Transverse colon (tissue), 4 donors: Measurements from ENCODE around the gene DCAF4L1. TPM values are rescaled to one million over a fixed set of nuclear protein-coding genes. Genes with fewer than 3 reads are reported as not detected.
A peak's percentile ranks its signal among the peaks of the same experiment; 100 is the strongest.

Source experiments
- DNase-seq: peaks from one replicate; pipeline ENCODE4 v3.0.0-alpha.2; 2019
- H3K27ac ChIP-seq, 4 donors: fragments of 200-600 bp; sonication (generic); 2 replicates each; pipeline ENCODE4 v1.5.1; 2016 to 2018; ENCODE audit warnings: inconsistent platforms in 4 of 4
- H3K27me3 ChIP-seq: fragments of 200-600 bp; sonication (generic); 2 replicates; pipeline ENCODE4 v1.5.1; 2017; ENCODE audit warnings: inconsistent platforms
- H3K36me3 ChIP-seq, 4 donors: fragments of 200-600 bp; sonication (generic); 2 replicates each; pipeline ENCODE4 v1.5.1; 2017 to 2019; ENCODE audit warnings: inconsistent platforms in 4 of 4
- H3K4me1 ChIP-seq, 4 donors: fragments of 200-600 bp; sonication (generic); 2 replicates each; pipeline ENCODE4 v1.5.1; 2017 to 2020; ENCODE audit warnings: inconsistent platforms in 4 of 4
- H3K4me3 ChIP-seq, 4 donors: fragments of 200-600 bp; sonication (generic); 1 replicate in 1 of 4; 2 replicates in 3 of 4; pipeline versions ENCODE4 v1.5.1 to v1.6.1; 2017 to 2019; ENCODE audit warnings: inconsistent platforms in 4 of 4
- H3K9me3 ChIP-seq, 2 donors: fragments of 200-600 bp; sonication (generic); 2 replicates each; pipeline ENCODE4 v1.5.1; 2017 to 2019; ENCODE audit warnings: inconsistent platforms in 2 of 2
- EP300 ChIP-seq: sonication (generic); formaldehyde crosslinking; IDR thresholded peaks from one replicate; pipeline ENCODE4 v1.6.1; 2017; ENCODE audit warnings: antibody characterized with exemption, low read depth
- POLR2A ChIP-seq: fragments of 450-650 bp; IDR thresholded peaks from one replicate; pipeline ENCODE4 v1.6.1; 2016; ENCODE audit warnings: antibody characterized with exemption, mild to moderate bottlenecking, moderate library complexity
- POLR2AphosphoS5 ChIP-seq, 3 donors: sonication (generic); formaldehyde crosslinking; IDR thresholded peaks; one replicate each; pipeline ENCODE4 v1.6.1; 2016; ENCODE audit warnings: antibody characterized with exemption in 3 of 3
- WGBS, 2 donors: methylation state at CpG; one replicate each; pipeline ENCODE4 v1.1.5; 2018; ENCODE audit warnings: low coverage in 1 of 2; 5-methylcytosine and 5-hydroxymethylcytosine counted together
- in situ Hi-C, 4 donors: fragments of 200-750 bp; cut with MboI; loops; one replicate each; pipeline versions ENCODE4 v1.15.0 to v1.15.1; 2017; ENCODE audit warnings: low sequenced_read_pairs in 3 of 4, low pct_ligation_motif_present in 1 of 4, low pct_unique_long_range_greater_than_20kb in 1 of 4
- intact Hi-C: fragments of 100-400 bp; cut with DNase I; formaldehyde crosslinking; loops from one replicate; pipeline ENCODE4 v1.15.1; 2023; ENCODE audit warnings: low total_unique reads
- total RNA-seq, 4 donors: library from RNA; depleted of rRNA; stranded (reverse); fragments of >200 nt; gene quantifications; one replicate each; pipeline ENCODE4 v1.1.0, GENCODE V29; 2016
- TF ChIP-seq, protein P1 (sequence below), 5 experiments: fragments of 200-600 bp in 3 of 5; fragments of 450-650 bp in 2 of 5; sonication (generic) in 3 of 5; IDR thresholded peaks; 1 replicate in 2 of 5; 2 replicates in 3 of 5; pipeline ENCODE4 v1.5.1; 2016 to 2017; ENCODE audit warnings: antibody characterized with exemption in 5 of 5, inconsistent platforms in 3 of 5, mild to moderate bottlenecking in 2 of 5, moderate library complexity in 1 of 5

The DCAF4L1 gene, protein sequence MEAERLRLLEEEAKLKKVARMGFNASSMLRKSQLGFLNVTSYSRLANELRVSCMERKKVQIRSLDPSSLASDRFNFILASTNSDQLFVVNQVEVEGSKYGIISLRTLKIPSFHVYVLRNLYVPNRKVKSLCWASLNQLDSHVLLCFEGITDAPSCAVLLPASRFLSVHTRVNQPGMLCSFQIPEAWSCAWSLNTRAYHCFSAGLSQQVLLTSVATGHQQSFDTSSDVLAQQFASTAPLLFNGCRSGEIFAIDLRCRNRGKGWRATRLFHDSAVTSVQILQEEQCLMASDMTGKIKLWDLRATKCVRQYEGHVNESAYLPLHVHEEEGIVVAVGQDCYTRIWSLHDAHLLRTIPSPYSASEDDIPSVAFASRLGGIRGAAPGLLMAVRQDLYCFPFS
- under 1 TPM in 2 of 4 donors, not detected in 2; 0.14 to 0.32 TPM for total RNA-seq

DNA sequence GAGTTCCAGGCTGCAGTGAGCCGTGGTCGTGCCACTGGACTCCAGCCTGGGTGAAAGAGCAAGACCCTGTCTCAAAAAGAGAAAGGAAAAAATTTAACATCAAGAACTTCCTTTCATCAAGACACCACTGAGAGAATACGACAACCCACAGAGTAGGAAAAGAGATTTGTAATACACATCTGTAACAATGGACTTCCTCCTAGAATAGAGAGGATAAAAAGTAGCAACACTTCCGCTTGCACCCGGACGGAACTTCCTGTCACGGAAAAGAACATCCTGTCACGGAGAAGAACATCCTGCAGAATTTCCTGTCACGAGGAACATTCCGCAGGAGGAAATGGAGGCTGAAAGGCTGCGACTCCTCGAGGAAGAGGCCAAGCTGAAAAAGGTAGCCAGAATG lies at the start of gene DCAF4L1:
DCAF4L1 (plus strand) TSS at position 301 of the 400 bp plus-strand sequence; CDS start at position 338, 37 bp downstream.
- no peaks in the 10 kb centered on the region for H3K36me3 ChIP-seq
- no peaks in the 10 kb centered on the region for H3K9me3 ChIP-seq
- no peak within 1 kb of the TSS for H3K4me3 ChIP-seq
- TF ChIP-seq, protein P1, sequence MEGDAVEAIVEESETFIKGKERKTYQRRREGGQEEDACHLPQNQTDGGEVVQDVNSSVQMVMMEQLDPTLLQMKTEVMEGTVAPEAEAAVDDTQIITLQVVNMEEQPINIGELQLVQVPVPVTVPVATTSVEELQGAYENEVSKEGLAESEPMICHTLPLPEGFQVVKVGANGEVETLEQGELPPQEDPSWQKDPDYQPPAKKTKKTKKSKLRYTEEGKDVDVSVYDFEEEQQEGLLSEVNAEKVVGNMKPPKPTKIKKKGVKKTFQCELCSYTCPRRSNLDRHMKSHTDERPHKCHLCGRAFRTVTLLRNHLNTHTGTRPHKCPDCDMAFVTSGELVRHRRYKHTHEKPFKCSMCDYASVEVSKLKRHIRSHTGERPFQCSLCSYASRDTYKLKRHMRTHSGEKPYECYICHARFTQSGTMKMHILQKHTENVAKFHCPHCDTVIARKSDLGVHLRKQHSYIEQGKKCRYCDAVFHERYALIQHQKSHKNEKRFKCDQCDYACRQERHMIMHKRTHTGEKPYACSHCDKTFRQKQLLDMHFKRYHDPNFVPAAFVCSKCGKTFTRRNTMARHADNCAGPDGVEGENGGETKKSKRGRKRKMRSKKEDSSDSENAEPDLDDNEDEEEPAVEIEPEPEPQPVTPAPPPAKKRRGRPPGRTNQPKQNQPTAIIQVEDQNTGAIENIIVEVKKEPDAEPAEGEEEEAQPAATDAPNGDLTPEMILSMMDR (IDR thresholded peaks at IDR 0.05) = no peak
- no peak for TF ChIP-seq EP300
- no peak for TF ChIP-seq POLR2AphosphoS5 (IDR thresholded peaks at IDR 0.05)
- TF ChIP-seq POLR2A = no peak
- no peak within 1 kb of the TSS for H3K27ac ChIP-seq
- no peaks in the 10 kb centered on the region for H3K4me1 ChIP-seq
- H3K27me3 ChIP-seq = peaks cover 3% of the 10 kb centered on the region
- intact Hi-C loops = no loop called here
- 86% methylated on average over 12 of the region's 12 CpGs; no CpG with 5 or more reads in 1 of the 2 donors for WGBS, 2 donors
- in situ Hi-C loops = no loop called here
- DNase-seq = no peak

DNA sequence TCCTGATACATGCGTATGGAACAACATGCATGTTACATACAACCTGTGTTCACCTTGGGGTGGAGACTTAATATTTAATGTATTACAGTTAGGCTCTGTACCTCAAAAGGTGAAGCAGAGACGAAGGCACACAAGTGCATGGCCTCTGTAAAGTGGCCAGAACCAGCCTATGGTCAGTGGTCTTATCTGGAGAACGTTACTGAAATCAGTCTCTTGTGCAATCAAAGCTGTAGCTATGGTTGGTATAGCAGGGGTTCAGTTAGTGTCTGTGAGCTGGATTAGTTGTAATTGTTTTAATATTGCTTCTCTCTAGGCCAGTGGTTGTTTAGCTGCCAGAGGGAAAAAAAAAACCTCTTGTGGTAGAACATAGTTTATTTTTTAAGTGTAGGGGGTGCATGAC lies 48.6 kb upstream of the DCAF4L1 start:
- H3K4me3 ChIP-seq = no peak overlapping the region
- in situ Hi-C loops = no loop called here

DNA sequence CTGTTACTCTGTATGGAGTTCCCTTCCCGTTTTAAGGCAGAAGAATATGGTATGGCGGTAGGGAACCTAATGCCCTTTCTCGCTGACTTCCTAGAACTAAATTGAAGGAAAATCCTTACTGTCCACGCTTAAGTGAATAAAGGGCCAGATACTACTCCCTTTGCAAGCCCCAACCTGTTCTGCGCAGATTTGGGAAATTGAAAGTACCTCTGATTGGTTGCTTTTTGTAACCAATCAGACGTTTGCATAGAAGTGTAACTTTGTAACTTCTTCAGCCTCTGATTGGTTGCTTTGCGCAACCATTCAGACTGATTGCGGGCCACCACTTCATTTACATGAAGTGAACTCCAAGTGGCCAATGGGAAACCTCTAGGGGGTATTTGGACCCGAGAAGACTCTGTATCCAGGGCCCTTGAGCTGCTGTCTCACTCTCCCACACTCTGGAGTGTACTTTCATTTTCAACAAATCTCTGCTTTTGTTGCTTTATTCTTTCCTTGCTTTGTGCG lies 47.5 kb upstream of the DCAF4L1 start:
- Histone ChIP-seq H3K4me3 (peak overlapping the region in 1 of 4 donors; percentile 100), H3K36me3 (no peaks in the 10 kb centered on the region), H3K4me1 (peaks cover 7 to 32% (median 23%) of the 10 kb centered on the region in 4 donors), H3K27ac (peak overlapping the region in 2 of 4 donors; percentile 90 to 94), H3K9me3 (no peaks in the 10 kb centered on the region), H3K27me3 (no peaks in the 10 kb centered on the region)
- TF ChIP-seq POLR2AphosphoS5 (IDR thresholded peaks at IDR 0.05) (no peak), EP300 (no peak), POLR2A (no peak)
- TF ChIP-seq, protein P1 (IDR thresholded peaks at IDR 0.05) = no peak
- in situ Hi-C loops (no loop called here), intact Hi-C loops (no loop called here)
- no peak for DNase-seq
- WGBS, 2 donors = 93 to 94% methylated on average over 7 to 10 of the region's 10 CpGs

More for the DNA sequence above, 48.6 kb upstream of the DCAF4L1 start:
- intact Hi-C loops = no loop called here
- 78% methylated on average over 3 of the region's 3 CpGs for WGBS, 2 donors
- no peaks in the 10 kb centered on the region for H3K36me3 ChIP-seq
- DNase-seq = no peak
- H3K27ac ChIP-seq = no peak overlapping the region
- H3K27me3 ChIP-seq = no peaks in the 10 kb centered on the region
- no peaks in the 10 kb centered on the region for H3K9me3 ChIP-seq
- no peak for TF ChIP-seq POLR2AphosphoS5 (IDR thresholded peaks at IDR 0.05)
- peaks cover 7 to 31% (median 21%) of the 10 kb centered on the region in 4 donors for H3K4me1 ChIP-seq

DNA sequence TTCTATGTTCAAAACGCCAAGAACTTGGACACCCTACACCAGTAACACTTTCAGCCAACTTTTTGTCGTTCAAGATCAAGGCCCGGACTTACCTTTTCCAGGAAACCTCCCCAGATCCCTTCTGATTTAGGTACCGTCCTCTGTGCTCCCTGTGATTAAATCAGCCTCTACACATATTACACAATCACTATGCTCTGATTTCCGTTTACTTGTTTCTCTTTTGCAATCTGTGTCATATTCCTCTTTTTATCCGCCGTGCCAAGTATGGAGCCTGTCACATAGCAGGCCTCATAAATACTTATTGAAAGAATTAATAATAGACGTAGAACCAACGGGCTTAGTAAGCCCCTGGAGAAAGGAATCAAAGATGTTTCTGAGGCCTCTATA lies 47.0 kb upstream of the DCAF4L1 start:
- Histone ChIP-seq H3K36me3 (no peaks in the 10 kb centered on the region), H3K4me3 (peak overlapping the region in 3 of 4 donors; percentile 87 to 100 (median 99)), H3K9me3 (no peaks in the 10 kb centered on the region), H3K4me1 (peaks cover 7 to 32% (median 25%) of the 10 kb centered on the region in 4 donors), H3K27me3 (no peaks in the 10 kb centered on the region), H3K27ac (peak overlapping the region; percentile 85 to 94 (median 88))
- TF ChIP-seq, protein P1 (IDR thresholded peaks at IDR 0.05) = no peak
- no peak for TF ChIP-seq POLR2AphosphoS5 (IDR thresholded peaks at IDR 0.05)
- no peak for TF ChIP-seq EP300
- TF ChIP-seq POLR2A = no peak
- 78 to 84% methylated on average over 7 to 9 of the region's 9 CpGs for WGBS, 2 donors
- in situ Hi-C loops = no loop called here
- intact Hi-C loops = no loop called here
- DNase-seq = no peak
